ENCODE data around the gene PSG2. TPM values are rescaled to one million over a fixed set of nuclear protein-coding genes. Genes with fewer than 3 reads are reported as not detected.
"Not testable (repeated sequence)": the region's sequence is repeated elsewhere in the genome, so short reads cannot be mapped to it uniquely, and the experiment has no call there.

Gene PSG2
- total RNA-seq, 1 experiment from 2014 or later = 6.0 TPM

- DNase-seq (ENCODE audit: low spot score); in situ Hi-C loops (cut with HindIII; ENCODE audit: low sequenced_read_pairs): not testable (repeated sequence)
These were observed 1.8 kb upstream of the PSG2 start for GRCh38 chr19:43084196-43084832.

- in situ Hi-C loops (cut with HindIII; ENCODE audit: low sequenced_read_pairs) = not testable (repeated sequence)
These were observed 1.2 kb upstream of the PSG2 start for GRCh38 chr19:43083721-43084120.

DNA sequence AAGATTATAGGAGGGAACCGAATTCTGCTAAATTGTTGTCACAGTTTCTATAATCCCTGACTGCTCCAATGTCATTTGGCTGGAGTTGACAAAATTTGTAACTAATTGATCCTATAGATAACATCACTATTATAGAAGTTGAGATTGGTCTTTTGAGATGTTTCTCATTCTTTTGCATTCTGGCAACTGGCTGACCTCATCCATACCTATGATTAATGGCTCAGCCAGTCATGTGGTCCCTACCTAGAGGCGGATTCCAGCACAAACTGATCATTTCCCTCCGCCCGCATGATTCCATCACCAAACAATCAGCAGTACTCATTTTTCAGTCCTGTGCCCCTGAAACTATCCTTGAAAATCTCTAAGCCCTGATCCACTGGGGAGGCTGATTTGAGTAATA lies 4.2 kb downstream of the PSG2 start:
- in situ Hi-C loops (cut with HindIII; ENCODE audit: low sequenced_read_pairs) = no loop called here
- peak; percentile 57 for DNase-seq (ENCODE audit: low spot score)

More at GRCh38 chr19:43083721-43084120, 1.2 kb upstream of the PSG2 start:
- DNase-seq (ENCODE audit: low spot score) = not testable (repeated sequence)

GRCh38 chr19:43077881-43078280 lies 4.6 kb downstream of the PSG2 start:
- DNase-seq (ENCODE audit: low spot score) = peak; percentile 63
- in situ Hi-C loops (cut with HindIII; ENCODE audit: low sequenced_read_pairs) = not testable (repeated sequence)

DNA sequence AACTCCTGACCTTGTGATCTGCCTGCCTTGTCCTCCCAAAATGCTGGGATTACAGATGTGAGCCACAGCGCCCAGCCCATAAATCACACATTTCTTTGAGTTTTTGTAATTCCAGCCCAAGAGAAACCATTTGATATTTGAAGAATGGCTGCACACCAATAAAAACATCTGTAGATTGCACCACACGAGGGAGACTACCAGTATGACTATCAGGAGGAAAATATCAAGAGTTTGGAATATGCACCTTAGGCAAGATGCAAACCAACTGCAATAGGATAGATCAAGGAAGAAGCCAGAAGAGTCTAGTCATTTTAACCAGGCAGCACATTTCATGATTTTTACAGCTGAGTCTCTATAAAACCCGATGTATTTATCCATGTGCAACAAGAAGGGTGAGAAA lies 20.1 kb downstream of the PSG2 start:
- in situ Hi-C loops (cut with HindIII; ENCODE audit: low sequenced_read_pairs); DNase-seq (ENCODE audit: low spot score): not testable (repeated sequence)

DNA sequence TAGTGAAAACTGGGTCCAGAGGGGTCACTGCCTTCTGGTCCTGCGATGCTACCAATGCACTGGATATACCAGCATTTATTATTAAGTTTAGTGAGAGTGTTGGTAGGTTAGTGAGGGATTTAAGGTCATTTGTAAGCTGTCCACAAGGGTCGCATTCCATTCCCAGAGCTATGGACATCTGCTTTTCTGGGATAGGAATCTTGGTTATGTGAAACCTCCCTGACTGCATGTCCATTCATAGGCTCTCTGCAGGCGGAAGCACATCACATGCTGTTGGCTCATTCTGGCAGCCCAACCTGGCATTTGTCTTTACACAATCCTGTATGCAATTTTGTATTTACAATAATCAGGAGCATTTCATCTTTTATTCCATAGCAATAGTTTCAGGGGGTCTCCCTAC lies 21.2 kb downstream of the PSG2 start:
- in situ Hi-C loops (cut with HindIII; ENCODE audit: low sequenced_read_pairs) = not testable (repeated sequence)
- peak; percentile 25 for DNase-seq (ENCODE audit: low spot score)

DNA sequence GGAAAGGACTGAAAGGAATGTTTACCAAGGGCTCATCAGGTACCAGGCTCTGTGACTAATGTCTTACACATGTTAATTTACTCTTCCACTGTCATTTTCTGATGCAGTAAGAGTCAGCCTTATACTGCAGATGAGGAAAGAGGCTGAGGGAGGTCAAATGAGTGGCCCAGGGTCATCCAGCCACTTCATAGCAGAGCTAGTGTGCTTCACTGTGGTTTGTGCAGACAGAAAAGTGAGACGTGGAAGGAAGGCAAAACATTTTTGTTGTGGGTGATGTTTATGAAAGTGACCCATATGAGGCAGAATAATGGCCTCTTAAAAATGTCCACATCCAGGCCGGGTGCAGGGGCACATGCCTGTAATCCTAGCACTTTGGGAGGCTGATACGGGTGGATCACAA lies 22.2 kb downstream of the PSG2 start:
- in situ Hi-C loops (cut with HindIII; ENCODE audit: low sequenced_read_pairs); DNase-seq (ENCODE audit: low spot score): not testable (repeated sequence)

- DNase-seq (ENCODE audit: low spot score); in situ Hi-C loops (cut with HindIII; ENCODE audit: low sequenced_read_pairs): not testable (repeated sequence)
These were observed 23.0 kb downstream of the PSG2 start for GRCh38 chr19:43059482-43059881.

DNA sequence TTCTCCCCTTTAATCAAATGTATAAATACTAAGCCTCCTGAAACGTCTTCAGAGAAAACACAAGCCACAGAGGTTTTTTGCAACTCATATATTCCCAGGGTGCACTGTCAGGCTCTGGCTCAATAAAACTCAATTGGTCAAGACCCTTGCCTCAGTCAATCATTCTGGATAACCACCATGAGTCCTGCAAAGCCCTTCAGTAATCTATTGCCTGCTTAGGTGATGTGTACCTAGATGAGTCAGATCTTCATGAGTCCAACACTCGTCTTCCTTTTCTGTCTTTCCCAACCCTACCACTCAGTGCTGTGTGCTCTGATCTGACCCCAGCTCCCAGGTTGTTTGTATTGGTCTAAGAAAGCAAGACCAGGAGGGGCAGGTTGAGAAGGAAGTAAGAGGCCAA lies 24.1 kb downstream of the PSG2 start:
- in situ Hi-C loops (cut with HindIII; ENCODE audit: low sequenced_read_pairs); DNase-seq (ENCODE audit: low spot score): not testable (repeated sequence)

- DNase-seq (ENCODE audit: low spot score); in situ Hi-C loops (cut with HindIII; ENCODE audit: low sequenced_read_pairs): not testable (repeated sequence)
These were observed 34.5 kb downstream of the PSG2 start for GRCh38 chr19:43047966-43048365.

- in situ Hi-C loops (cut with HindIII; ENCODE audit: low sequenced_read_pairs); DNase-seq (ENCODE audit: low spot score): not testable (repeated sequence)
These were observed 35.9 kb downstream of the PSG2 start for GRCh38 chr19:43046578-43046977.

- in situ Hi-C loops (cut with HindIII; ENCODE audit: low sequenced_read_pairs) = not testable (repeated sequence)
- peak; percentile 38 for DNase-seq (ENCODE audit: low spot score)
These were observed 38.9 kb downstream of the PSG2 start for GRCh38 chr19:43043492-43044180.

GRCh38 chr19:43031645-43032044 lies 50.9 kb downstream of the PSG2 start:
- in situ Hi-C loops (cut with HindIII; ENCODE audit: low sequenced_read_pairs) = not testable (repeated sequence)
- DNase-seq (ENCODE audit: low spot score) = peak; percentile 35

DNA sequence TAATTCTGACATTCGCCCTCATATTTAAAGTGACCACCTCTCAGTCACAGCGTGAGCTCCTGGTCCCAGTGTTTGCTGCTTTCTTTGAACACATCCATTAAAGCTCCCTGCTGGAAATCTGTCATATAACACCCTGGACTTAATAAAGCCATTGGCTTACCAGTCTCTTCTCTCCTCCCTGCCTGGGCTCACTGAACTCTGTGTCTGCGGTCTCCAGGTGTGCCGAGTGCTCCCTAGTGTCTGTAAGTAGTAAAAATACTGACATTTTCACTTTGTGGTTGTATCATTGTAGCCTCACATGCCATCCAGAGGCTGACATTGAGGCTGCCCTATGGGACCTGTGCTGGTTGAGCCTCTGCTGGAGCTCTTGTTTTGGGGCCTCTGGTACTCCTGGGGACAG lies 53.6 kb downstream of the PSG2 start:
- in situ Hi-C loops (cut with HindIII; ENCODE audit: low sequenced_read_pairs) = no loop called here
- DNase-seq (ENCODE audit: low spot score) = peak; percentile 57

DNA sequence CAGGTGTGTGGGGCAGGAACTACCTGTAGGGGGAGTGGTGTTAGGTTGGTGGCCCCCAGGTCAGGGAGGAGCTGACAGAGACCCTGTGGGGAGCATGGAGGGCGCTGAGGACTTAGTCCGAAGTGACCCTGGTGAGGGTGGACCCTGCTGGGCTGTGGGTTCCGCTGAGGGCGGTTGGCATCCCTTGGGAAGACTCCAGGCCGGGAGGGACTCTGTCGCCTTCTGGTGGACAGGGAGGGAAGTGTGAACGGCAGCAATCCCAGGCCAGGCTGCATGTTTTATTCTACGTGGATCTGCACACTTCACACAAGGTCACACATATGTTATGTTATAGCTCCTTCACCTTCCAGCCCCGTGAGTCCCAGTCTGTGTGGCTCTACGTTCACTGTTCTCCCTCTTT lies 54.5 kb downstream of the PSG2 start:
- in situ Hi-C loops (cut with HindIII; ENCODE audit: low sequenced_read_pairs) = not testable (repeated sequence)
- DNase-seq (ENCODE audit: low spot score) = peak; percentile 16

DNA sequence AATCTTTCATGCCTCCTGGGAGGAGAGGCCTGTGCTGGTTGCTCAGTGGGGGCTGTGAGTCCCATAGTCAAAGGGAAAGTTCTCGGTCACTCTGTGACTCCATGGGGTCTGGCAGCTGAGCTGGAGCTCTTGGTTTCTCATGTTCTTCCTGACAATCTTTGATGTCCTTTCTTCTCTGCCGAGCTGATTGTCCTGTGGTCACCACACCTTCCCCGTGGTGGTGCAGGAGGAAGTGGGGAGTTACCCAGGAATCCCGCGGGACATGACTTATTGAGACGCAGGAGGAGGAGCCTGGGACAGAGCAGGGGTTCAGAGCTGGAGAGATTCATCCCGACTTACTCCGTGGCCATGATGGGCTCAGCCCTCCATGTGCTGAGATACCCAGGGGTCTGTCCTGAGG lies 55.4 kb downstream of the PSG2 start:
- DNase-seq (ENCODE audit: low spot score); in situ Hi-C loops (cut with HindIII; ENCODE audit: low sequenced_read_pairs): not testable (repeated sequence)

GRCh38 chr19:43026369-43026768 lies 56.1 kb downstream of the PSG2 start, which contains the start of gene PSG11:
Gene PSG11, minus strand, starts transcription at chr19:43026469. Its CDS starts 97 bp downstream, at chr19:43026372.
- DNase-seq (ENCODE audit: low spot score); in situ Hi-C loops (cut with HindIII; ENCODE audit: low sequenced_read_pairs): not testable (repeated sequence)

DNA sequence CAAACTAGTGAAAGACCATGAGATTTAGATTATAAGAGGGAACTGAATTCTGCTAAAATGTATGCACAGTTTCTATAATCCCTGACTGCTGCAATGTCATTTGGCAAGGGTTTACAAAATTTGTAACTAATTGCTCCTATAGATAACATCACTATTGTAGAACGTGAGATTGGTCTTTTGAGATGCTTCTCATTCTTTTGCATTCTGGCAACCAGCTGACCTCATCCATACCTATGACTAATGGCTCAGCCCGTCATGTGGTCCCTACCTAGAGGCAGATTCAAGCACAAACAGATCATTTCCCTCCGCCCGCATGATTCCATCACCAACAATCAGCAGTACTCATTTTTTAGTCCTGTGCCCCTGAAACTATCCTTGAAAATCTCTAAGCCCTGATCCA lies 60.4 kb downstream of the PSG2 start:
- in situ Hi-C loops (cut with HindIII; ENCODE audit: low sequenced_read_pairs); DNase-seq (ENCODE audit: low spot score): not testable (repeated sequence)

DNA sequence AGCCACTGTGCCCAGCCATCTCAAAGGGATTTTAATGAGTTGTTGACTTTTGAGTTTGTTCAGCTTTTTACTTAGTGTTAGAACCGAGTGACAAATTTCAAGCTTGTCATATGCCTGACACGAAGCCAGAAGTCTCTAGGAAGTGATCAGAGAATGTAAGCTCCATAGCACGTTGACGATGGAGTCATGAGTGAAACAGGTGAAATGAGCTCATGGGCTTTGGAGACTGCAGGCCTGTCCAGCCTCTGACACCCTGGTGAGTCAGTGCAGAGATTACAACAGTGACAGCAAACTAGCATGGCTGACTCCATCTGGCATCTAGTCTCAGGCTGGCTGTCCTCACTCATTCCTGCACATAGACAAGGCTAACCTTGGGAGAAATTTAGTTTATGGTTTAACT lies 60.9 kb downstream of the PSG2 start:
- peak; percentile 74 for DNase-seq (ENCODE audit: low spot score)
- in situ Hi-C loops (cut with HindIII; ENCODE audit: low sequenced_read_pairs) = not testable (repeated sequence)

DNA sequence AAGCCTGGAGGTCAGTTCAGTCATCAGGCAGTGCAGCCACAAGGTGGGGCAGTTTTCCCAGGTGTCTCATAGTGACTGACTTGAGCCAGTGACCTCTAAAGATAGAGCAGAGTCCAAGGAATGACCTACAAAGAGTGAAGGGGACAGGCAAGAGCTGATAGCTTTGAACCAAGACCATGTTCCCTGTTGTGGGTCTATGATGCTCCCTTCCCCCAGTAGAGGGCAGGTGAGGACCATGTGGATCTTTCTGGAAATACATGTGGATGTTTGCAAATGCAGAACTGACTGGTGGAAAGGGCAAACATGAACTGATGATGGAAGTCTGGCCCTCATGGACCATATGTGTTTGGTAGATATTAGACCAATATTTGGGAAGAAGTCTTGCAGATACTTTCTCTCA lies 62.9 kb downstream of the PSG2 start:
- in situ Hi-C loops (cut with HindIII; ENCODE audit: low sequenced_read_pairs) = not testable (repeated sequence)
- peak; percentile 27 for DNase-seq (ENCODE audit: low spot score)
